ENCODE measurements around the gene MDP1.
A peak's percentile ranks its signal among the peaks of the same experiment; 100 is the strongest.
"Not testable (repeated sequence)": the region's sequence is repeated elsewhere in the genome, so short reads cannot be mapped to it uniquely, and the experiment has no call there.

Gene MDP1

GRCh38 chr14:24250354-24250753 is 34.5 kb upstream of the MDP1 start:
- Histone ChIP-seq H3K36me3 (ENCODE audit: control insufficient read depth in 1 of 2, insufficient read depth in 2 of 2, low read length in 2 of 2) (peaks cover 0 to 10% of the 10 kb centered on the region in 2 donors), H3K27ac (ENCODE audit: low read depth, low read length) (no peak overlapping the region), H3K4me3 (ENCODE audit: low read depth in 1 of 2, low read length in 2 of 2) (no peak overlapping the region), H3K9me3 (ENCODE audit: control insufficient read depth in 1 of 2, low read length in 2 of 2) (no peaks in the 10 kb centered on the region), H3K27me3 (ENCODE audit: control insufficient read depth in 1 of 2, insufficient read depth in 2 of 2, low read length in 2 of 2) (no peaks in the 10 kb centered on the region), H3K4me1 (ENCODE audit: control insufficient read depth in 1 of 2, insufficient read depth in 2 of 2, low read length in 2 of 2) (peaks cover 0 to 6% of the 10 kb centered on the region in 2 donors), H3K9ac (ENCODE audit: low read depth in 1 of 2, low read length in 2 of 2) (no peak overlapping the region)

GRCh38 chr14:24249230-24250021 is 33.6 kb upstream of the MDP1 start:
- peaks cover 0 to 6% of the 10 kb centered on the region in 2 donors for H3K4me1 ChIP-seq (ENCODE audit: control insufficient read depth in 1 of 2, insufficient read depth in 2 of 2, low read length in 2 of 2)
- no peaks in the 10 kb centered on the region for H3K27me3 ChIP-seq (ENCODE audit: control insufficient read depth in 1 of 2, insufficient read depth in 2 of 2, low read length in 2 of 2)
- H3K27ac ChIP-seq (ENCODE audit: low read depth, low read length) = no peak overlapping the region
- H3K9me3 ChIP-seq (ENCODE audit: control insufficient read depth in 1 of 2, low read length in 2 of 2) = no peaks in the 10 kb centered on the region
- peaks cover 0 to under 1% of the 10 kb centered on the region in 2 donors for H3K36me3 ChIP-seq (ENCODE audit: control insufficient read depth in 1 of 2, insufficient read depth in 2 of 2, low read length in 2 of 2)
- H3K4me3 ChIP-seq (ENCODE audit: low read depth in 1 of 2, low read length in 2 of 2) = no peak overlapping the region
- no peak overlapping the region for H3K9ac ChIP-seq (ENCODE audit: low read depth in 1 of 2, low read length in 2 of 2)

GRCh38 chr14:24247422-24247821 is 31.6 kb upstream of the MDP1 start:
- Histone ChIP-seq H3K9ac (ENCODE audit: low read depth in 1 of 2, low read length in 2 of 2) (no peak overlapping the region), H3K9me3 (ENCODE audit: control insufficient read depth in 1 of 2, low read length in 2 of 2) (no peaks in the 10 kb centered on the region), H3K27ac (ENCODE audit: low read depth, low read length) (no peak overlapping the region), H3K27me3 (ENCODE audit: control insufficient read depth in 1 of 2, insufficient read depth in 2 of 2, low read length in 2 of 2) (no peaks in the 10 kb centered on the region), H3K36me3 (ENCODE audit: control insufficient read depth in 1 of 2, insufficient read depth in 2 of 2, low read length in 2 of 2) (no peaks in the 10 kb centered on the region), H3K4me1 (ENCODE audit: control insufficient read depth in 1 of 2, insufficient read depth in 2 of 2, low read length in 2 of 2) (peaks cover 6 to 15% of the 10 kb centered on the region in 2 donors), H3K4me3 (ENCODE audit: low read depth in 1 of 2, low read length in 2 of 2) (no peak overlapping the region)

- peak overlapping the region in 1 of 2 donors; percentile 4 for H3K9ac ChIP-seq (ENCODE audit: low read depth in 1 of 2, low read length in 2 of 2)
Observed at GRCh38 chr14:24246765-24247212, 30.9 kb upstream of the MDP1 start.

GRCh38 chr14:24245350-24245749 is 29.5 kb upstream of the MDP1 start:
- not testable (repeated sequence) for H3K27ac ChIP-seq (ENCODE audit: low read depth, low read length); H3K4me3 ChIP-seq (ENCODE audit: low read depth in 1 of 2, low read length in 2 of 2); H3K9ac ChIP-seq (ENCODE audit: low read depth in 1 of 2, low read length in 2 of 2); H3K27me3 ChIP-seq (ENCODE audit: control insufficient read depth in 1 of 2, insufficient read depth in 2 of 2, low read length in 2 of 2); H3K36me3 ChIP-seq (ENCODE audit: control insufficient read depth in 1 of 2, insufficient read depth in 2 of 2, low read length in 2 of 2); H3K9me3 ChIP-seq (ENCODE audit: control insufficient read depth in 1 of 2, low read length in 2 of 2)
- H3K4me1 ChIP-seq (ENCODE audit: control insufficient read depth in 1 of 2, insufficient read depth in 2 of 2, low read length in 2 of 2) = peaks cover 20 to 32% of the 10 kb centered on the region in 2 donors

More at GRCh38 chr14:24246765-24247212, 30.9 kb upstream of the MDP1 start:
- Histone ChIP-seq H3K27ac (ENCODE audit: low read depth, low read length) (no peak overlapping the region), H3K4me3 (ENCODE audit: low read depth in 1 of 2, low read length in 2 of 2) (no peak overlapping the region), H3K4me1 (ENCODE audit: control insufficient read depth in 1 of 2, insufficient read depth in 2 of 2, low read length in 2 of 2) (peaks cover 6 to 18% of the 10 kb centered on the region in 2 donors), H3K9me3 (ENCODE audit: control insufficient read depth in 1 of 2, low read length in 2 of 2) (no peaks in the 10 kb centered on the region), H3K27me3 (ENCODE audit: control insufficient read depth in 1 of 2, insufficient read depth in 2 of 2, low read length in 2 of 2) (no peaks in the 10 kb centered on the region), H3K36me3 (ENCODE audit: control insufficient read depth in 1 of 2, insufficient read depth in 2 of 2, low read length in 2 of 2) (no peaks in the 10 kb centered on the region)

- H3K9ac ChIP-seq (ENCODE audit: low read depth in 1 of 2, low read length in 2 of 2) = peak overlapping the region; percentile 88 to 99
- H3K27me3 ChIP-seq (ENCODE audit: control insufficient read depth in 1 of 2, insufficient read depth in 2 of 2, low read length in 2 of 2) = no peaks in the 10 kb centered on the region
- H3K27ac ChIP-seq (ENCODE audit: low read depth, low read length) = peak overlapping the region; percentile 100
- H3K9me3 ChIP-seq (ENCODE audit: control insufficient read depth in 1 of 2, low read length in 2 of 2) = no peaks in the 10 kb centered on the region
- H3K4me3 ChIP-seq (ENCODE audit: low read depth in 1 of 2, low read length in 2 of 2) = peak overlapping the region; percentile 84 to 93
- H3K36me3 ChIP-seq (ENCODE audit: control insufficient read depth in 1 of 2, insufficient read depth in 2 of 2, low read length in 2 of 2) = peaks cover 22 to 27% of the 10 kb centered on the region in 2 donors
- H3K4me1 ChIP-seq (ENCODE audit: control insufficient read depth in 1 of 2, insufficient read depth in 2 of 2, low read length in 2 of 2) = peaks cover 34 to 48% of the 10 kb centered on the region in 2 donors
Observed at GRCh38 chr14:24243336-24243836, 27.5 kb upstream of the MDP1 start.

- Histone ChIP-seq H3K4me1 (ENCODE audit: control insufficient read depth in 1 of 2, insufficient read depth in 2 of 2, low read length in 2 of 2) (peaks cover 34 to 46% of the 10 kb centered on the region in 2 donors), H3K27ac (ENCODE audit: low read depth, low read length) (peak overlapping the region; percentile 100), H3K27me3 (ENCODE audit: control insufficient read depth in 1 of 2, insufficient read depth in 2 of 2, low read length in 2 of 2) (no peaks in the 10 kb centered on the region), H3K9me3 (ENCODE audit: control insufficient read depth in 1 of 2, low read length in 2 of 2) (no peaks in the 10 kb centered on the region), H3K36me3 (ENCODE audit: control insufficient read depth in 1 of 2, insufficient read depth in 2 of 2, low read length in 2 of 2) (peaks cover 36 to 42% of the 10 kb centered on the region in 2 donors), H3K9ac (ENCODE audit: low read depth in 1 of 2, low read length in 2 of 2) (peak overlapping the region; percentile 88 to 99), H3K4me3 (ENCODE audit: low read depth in 1 of 2, low read length in 2 of 2) (peak overlapping the region; percentile 84 to 93)
Observed at GRCh38 chr14:24241829-24242443, 26.1 kb upstream of the MDP1 start.

GRCh38 chr14:24240110-24240918 is 24.4 kb upstream of the MDP1 start:
- Histone ChIP-seq H3K9ac (ENCODE audit: low read depth in 1 of 2, low read length in 2 of 2) (peak overlapping the region in 1 of 2 donors; percentile 88), H3K27me3 (ENCODE audit: control insufficient read depth in 1 of 2, insufficient read depth in 2 of 2, low read length in 2 of 2) (no peaks in the 10 kb centered on the region), H3K4me3 (ENCODE audit: low read depth in 1 of 2, low read length in 2 of 2) (peak overlapping the region in 1 of 2 donors; percentile 29), H3K4me1 (ENCODE audit: control insufficient read depth in 1 of 2, insufficient read depth in 2 of 2, low read length in 2 of 2) (peaks cover 34 to 42% of the 10 kb centered on the region in 2 donors), H3K27ac (ENCODE audit: low read depth, low read length) (no peak overlapping the region), H3K36me3 (ENCODE audit: control insufficient read depth in 1 of 2, insufficient read depth in 2 of 2, low read length in 2 of 2) (peaks cover 47 to 57% of the 10 kb centered on the region in 2 donors), H3K9me3 (ENCODE audit: control insufficient read depth in 1 of 2, low read length in 2 of 2) (no peaks in the 10 kb centered on the region)

- Histone ChIP-seq H3K9me3 (ENCODE audit: control insufficient read depth in 1 of 2, low read length in 2 of 2) (no peaks in the 10 kb centered on the region), H3K4me3 (ENCODE audit: low read depth in 1 of 2, low read length in 2 of 2) (no peak overlapping the region), H3K27me3 (ENCODE audit: control insufficient read depth in 1 of 2, insufficient read depth in 2 of 2, low read length in 2 of 2) (no peaks in the 10 kb centered on the region), H3K9ac (ENCODE audit: low read depth in 1 of 2, low read length in 2 of 2) (no peak overlapping the region), H3K4me1 (ENCODE audit: control insufficient read depth in 1 of 2, insufficient read depth in 2 of 2, low read length in 2 of 2) (peaks cover 44 to 46% of the 10 kb centered on the region in 2 donors), H3K27ac (ENCODE audit: low read depth, low read length) (no peak overlapping the region), H3K36me3 (ENCODE audit: control insufficient read depth in 1 of 2, insufficient read depth in 2 of 2, low read length in 2 of 2) (peaks cover 47 to 64% of the 10 kb centered on the region in 2 donors)
Observed at GRCh38 chr14:24238527-24239037, 22.7 kb upstream of the MDP1 start.
